Sigmoid colon (tissue), 7 donors: ENCODE measurements around the gene SERPINB5. TPM values are rescaled to one million over a fixed set of nuclear protein-coding genes. Genes with fewer than 3 reads are reported as not detected.

Experiments
- DNase-seq: peaks from one replicate; pipeline ENCODE4 v3.0.0-alpha.2; 2019
- H3K27ac ChIP-seq, 4 donors: fragments of 200-600 bp; sonication (generic); one replicate each; pipeline ENCODE4 v1.5.1; 2016 to 2019; ENCODE audit warnings: mild to moderate bottlenecking in 1 of 4
- H3K27me3 ChIP-seq, 3 donors: fragments of 200-600 bp; sonication (generic); one replicate each; pipeline ENCODE4 v1.5.1; 2019; ENCODE audit warnings: mild to moderate bottlenecking in 1 of 3
- H3K36me3 ChIP-seq, 4 donors: fragments of 200-600 bp; sonication (generic); one replicate each; pipeline ENCODE4 v1.5.1; 2016 to 2019
- H3K4me1 ChIP-seq, 4 donors: fragments of 200-600 bp; sonication (generic); one replicate each; pipeline ENCODE4 v1.5.1; 2017 to 2019
- H3K4me3 ChIP-seq, 4 donors: fragments of 200-600 bp; sonication (generic); one replicate each; pipeline ENCODE4 v1.5.1; 2017 to 2019; ENCODE audit warnings: mild to moderate bottlenecking in 2 of 4, moderate library complexity in 1 of 4
- H3K9me3 ChIP-seq, 4 donors: fragments of 200-600 bp in 3 of 4; sonication (generic) in 3 of 4; one replicate each; pipeline versions ENCODE4 v1.5.1 to v1.6.1; 2013 to 2019
- EP300 ChIP-seq, 4 donors: sonication (generic); formaldehyde crosslinking; IDR thresholded peaks; one replicate each; pipeline ENCODE4 v1.6.1; 2017; ENCODE audit warnings: antibody characterized with exemption in 4 of 4
- POLR2A ChIP-seq, 2 donors: fragments of 450-650 bp; IDR thresholded peaks; one replicate each; pipeline ENCODE4 v1.6.1; 2016; ENCODE audit warnings: antibody characterized with exemption in 2 of 2, mild to moderate bottlenecking in 2 of 2, moderate library complexity in 2 of 2
- POLR2AphosphoS5 ChIP-seq, 4 donors: sonication (generic); formaldehyde crosslinking; IDR thresholded peaks; one replicate each; pipeline ENCODE4 v1.6.1; 2017; ENCODE audit warnings: antibody characterized with exemption in 4 of 4
- WGBS, 2 donors: extraction: QIAGEN DNeasy Blood & Tissue Kit; methylation state at CpG; one replicate each; pipeline ENCODE4 v1.1.7; 2013; 5-methylcytosine and 5-hydroxymethylcytosine counted together
- intact Hi-C: fragments of 100-400 bp; cut with DNase I; formaldehyde crosslinking; loops from one replicate; pipeline ENCODE4 v1.15.1; 2023
- polyA plus RNA-seq, 3 donors: library from polyadenylated mRNA; stranded (reverse); fragments of 200-250 nt; gene quantifications; one replicate each; pipeline ENCODE4 v1.2.3, GENCODE V29; 2013
- total RNA-seq, 4 donors: library from RNA; depleted of rRNA; stranded (reverse); fragments of >200 nt; gene quantifications; one replicate each; pipeline ENCODE4 v1.1.0, GENCODE V29; 2016
- TF ChIP-seq, protein P1 (sequence below), 4 experiments: fragments of 450-650 bp in 3 of 4; fragments of 200-600 bp in 1 of 4; IDR thresholded peaks; one replicate each; pipeline ENCODE4 v1.5.1; 2016 to 2019; ENCODE audit warnings: antibody characterized with exemption in 4 of 4, mild to moderate bottlenecking in 3 of 4, moderate library complexity in 2 of 4
- donor health status: healthy with polysubstance abuse.
- donor health status: Bipolar disorder and iron deficiency.
- donor health status: healthy.

Gene SERPINB5
- total and polyA plus RNA-seq, 7 donors, result 1.2 to 2.9 (median 1.6) TPM; not detected in 4

DNA sequence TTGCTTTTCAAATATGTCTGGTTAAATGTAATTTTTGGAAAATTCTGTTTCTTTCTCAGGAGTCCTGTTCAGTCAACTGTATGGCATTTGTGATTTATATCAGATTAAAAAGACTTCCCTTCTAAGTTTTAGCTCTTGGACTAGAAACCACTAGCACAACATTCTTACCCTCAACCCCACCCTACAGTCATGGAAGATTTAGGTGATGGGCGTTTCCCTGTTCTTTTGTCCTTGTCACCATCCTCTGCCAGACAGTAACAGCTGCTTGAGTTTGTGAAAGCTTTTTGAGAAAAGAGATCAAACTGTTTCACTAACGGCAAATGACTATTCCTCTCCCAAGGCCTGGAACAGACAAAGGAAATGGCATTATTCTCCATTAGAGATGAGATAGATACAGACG lies 31.8 kb downstream of the SERPINB5 start:
- intact Hi-C loops, result loop anchor here (10.0 kb wide), 2 partner anchors 144 to 494 kb away; partner anchors contain the start of gene KDSR
- 29 to 36% methylated on average over 3 of the region's 3 CpGs for WGBS, 2 donors
- H3K27ac ChIP-seq, result no peak overlapping the region
- no peak for DNase-seq
- H3K4me1 ChIP-seq, result no peaks in the 10 kb centered on the region
- H3K27me3 ChIP-seq, result no peaks in the 10 kb centered on the region
- TF ChIP-seq EP300 (IDR thresholded peaks at IDR 0.05) (no peak), POLR2A (IDR thresholded peaks at IDR 0.05) (no peak), POLR2AphosphoS5 (IDR thresholded peaks at IDR 0.05) (no peak)
- TF ChIP-seq, protein P1, sequence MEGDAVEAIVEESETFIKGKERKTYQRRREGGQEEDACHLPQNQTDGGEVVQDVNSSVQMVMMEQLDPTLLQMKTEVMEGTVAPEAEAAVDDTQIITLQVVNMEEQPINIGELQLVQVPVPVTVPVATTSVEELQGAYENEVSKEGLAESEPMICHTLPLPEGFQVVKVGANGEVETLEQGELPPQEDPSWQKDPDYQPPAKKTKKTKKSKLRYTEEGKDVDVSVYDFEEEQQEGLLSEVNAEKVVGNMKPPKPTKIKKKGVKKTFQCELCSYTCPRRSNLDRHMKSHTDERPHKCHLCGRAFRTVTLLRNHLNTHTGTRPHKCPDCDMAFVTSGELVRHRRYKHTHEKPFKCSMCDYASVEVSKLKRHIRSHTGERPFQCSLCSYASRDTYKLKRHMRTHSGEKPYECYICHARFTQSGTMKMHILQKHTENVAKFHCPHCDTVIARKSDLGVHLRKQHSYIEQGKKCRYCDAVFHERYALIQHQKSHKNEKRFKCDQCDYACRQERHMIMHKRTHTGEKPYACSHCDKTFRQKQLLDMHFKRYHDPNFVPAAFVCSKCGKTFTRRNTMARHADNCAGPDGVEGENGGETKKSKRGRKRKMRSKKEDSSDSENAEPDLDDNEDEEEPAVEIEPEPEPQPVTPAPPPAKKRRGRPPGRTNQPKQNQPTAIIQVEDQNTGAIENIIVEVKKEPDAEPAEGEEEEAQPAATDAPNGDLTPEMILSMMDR (IDR thresholded peaks at IDR 0.05), result no peak
- H3K4me3 ChIP-seq, result no peak overlapping the region
- no peaks in the 10 kb centered on the region for H3K9me3 ChIP-seq
- H3K36me3 ChIP-seq, result no peaks in the 10 kb centered on the region

DNA sequence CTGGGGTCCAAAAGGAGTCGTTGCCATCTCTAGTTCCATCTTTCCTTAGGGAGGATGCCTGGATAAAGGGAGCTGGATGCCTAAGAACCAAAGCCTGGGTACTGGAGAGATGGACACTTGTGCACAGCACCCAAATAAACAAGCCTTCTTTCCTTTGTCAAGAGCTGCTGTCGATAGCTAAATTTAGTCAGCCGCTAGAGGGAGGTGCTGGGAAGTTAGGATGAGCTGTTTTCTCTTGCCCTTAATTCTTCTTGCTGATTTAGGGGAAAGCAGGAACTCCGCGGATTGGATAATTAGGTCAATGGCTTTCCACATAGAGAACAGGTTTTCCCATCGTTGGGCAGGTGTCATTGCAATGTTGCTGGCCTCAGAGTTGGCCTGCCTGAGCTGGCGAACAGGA lies 34.5 kb downstream of the SERPINB5 start:
- Histone ChIP-seq H3K9me3 (no peaks in the 10 kb centered on the region), H3K27me3 (no peaks in the 10 kb centered on the region), H3K4me3 (no peak overlapping the region), H3K4me1 (no peaks in the 10 kb centered on the region), H3K27ac (no peak overlapping the region), H3K36me3 (no peaks in the 10 kb centered on the region)
- TF ChIP-seq POLR2AphosphoS5 (IDR thresholded peaks at IDR 0.05) (no peak), POLR2A (IDR thresholded peaks at IDR 0.05) (no peak), EP300 (IDR thresholded peaks at IDR 0.05) (no peak)
- TF ChIP-seq, protein P1 (IDR thresholded peaks at IDR 0.05), result peak in 3 of 4 experiments; percentile 10 to 37 (median 26)
- no peak for DNase-seq
- intact Hi-C loops, result loop anchor here (10.0 kb wide), 1 partner anchor 474 kb away; no protein-coding TSS in a partner anchor
- WGBS, 2 donors, result 28 to 34% methylated on average over 7 of the region's 7 CpGs

DNA sequence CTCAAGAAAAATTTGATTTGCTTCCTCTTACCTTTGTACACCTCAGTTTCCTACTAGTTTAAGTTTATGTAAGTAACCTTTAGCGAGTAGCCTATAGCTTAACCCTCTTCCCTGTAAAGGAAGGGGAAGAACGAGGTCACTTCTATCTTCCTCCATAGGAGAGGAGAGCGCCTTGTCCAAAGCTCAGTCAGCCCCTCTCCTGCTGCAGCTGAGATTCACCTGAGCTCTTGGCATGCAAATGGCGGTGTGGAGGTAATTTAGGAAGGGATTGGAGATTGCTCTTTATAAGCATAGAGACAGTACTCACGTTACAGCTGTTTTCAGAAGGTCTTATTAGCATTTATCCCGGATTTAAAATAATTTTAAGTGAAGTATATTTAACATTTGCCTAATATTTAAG lies 37.6 kb downstream of the SERPINB5 start:
- H3K9me3 ChIP-seq, result no peaks in the 10 kb centered on the region
- peaks cover 0 to 5% (median 0%) of the 10 kb centered on the region in 4 donors for H3K4me1 ChIP-seq
- intact Hi-C loops, result loop anchor here (10.0 kb wide), 1 partner anchor 470 kb away; no protein-coding TSS in a partner anchor
- 66 to 78% methylated on average over 6 of the region's 6 CpGs for WGBS, 2 donors
- TF ChIP-seq, protein P1 (IDR thresholded peaks at IDR 0.05), result no peak
- TF ChIP-seq EP300 (IDR thresholded peaks at IDR 0.05) (no peak), POLR2A (IDR thresholded peaks at IDR 0.05) (no peak), POLR2AphosphoS5 (IDR thresholded peaks at IDR 0.05) (no peak)
- no peaks in the 10 kb centered on the region for H3K36me3 ChIP-seq
- DNase-seq, result no peak
- no peaks in the 10 kb centered on the region for H3K27me3 ChIP-seq
- H3K4me3 ChIP-seq, result no peak overlapping the region
- no peak overlapping the region for H3K27ac ChIP-seq

DNA sequence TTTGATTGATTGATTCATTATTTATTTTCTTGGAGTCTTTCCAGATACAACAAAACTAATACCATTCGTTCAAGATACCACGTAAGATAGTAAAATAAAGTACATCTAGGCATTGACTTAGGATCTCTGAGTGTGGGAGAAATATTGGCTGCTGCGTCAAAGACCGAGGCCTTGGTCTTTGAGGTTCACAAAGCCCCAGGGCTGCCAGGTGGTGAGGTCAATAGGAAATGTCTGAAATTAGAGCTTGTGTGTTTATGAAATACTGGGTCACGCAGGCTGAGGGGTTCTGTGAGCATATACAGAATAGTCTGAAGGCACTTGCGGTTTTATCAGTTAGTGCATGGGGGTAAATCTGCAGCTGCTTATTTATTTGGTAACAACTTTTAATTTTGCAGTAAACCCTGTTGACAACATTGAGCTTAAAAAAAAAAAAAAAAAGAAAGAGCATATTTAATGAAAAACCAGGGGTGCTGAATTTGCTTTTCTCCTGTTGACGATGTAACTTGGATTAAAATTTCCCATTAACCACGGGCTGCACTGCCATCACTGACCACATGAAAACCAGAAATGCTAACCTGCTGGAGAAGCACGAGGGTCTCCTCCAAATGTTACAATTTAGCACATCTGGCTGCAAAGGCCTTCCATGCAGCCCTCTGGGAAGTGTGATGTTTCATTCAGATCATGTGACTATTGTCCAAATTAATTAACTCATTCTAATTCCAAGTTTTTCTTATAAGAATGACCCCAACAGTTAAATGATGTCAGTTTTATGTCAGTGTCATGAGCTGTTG lies 38.3 kb downstream of the SERPINB5 start:
- intact Hi-C loops, result loop anchor here (5.0 to 10.0 kb wide), 3 partner anchors 227 to 470 kb away; no protein-coding TSS in a partner anchor
- no peaks in the 10 kb centered on the region for H3K36me3 ChIP-seq
- H3K4me3 ChIP-seq, result no peak overlapping the region
- peaks cover 0 to 5% (median 0%) of the 10 kb centered on the region in 4 donors for H3K4me1 ChIP-seq
- no peak for DNase-seq
- no peak for TF ChIP-seq POLR2AphosphoS5 (IDR thresholded peaks at IDR 0.05)
- TF ChIP-seq POLR2A (IDR thresholded peaks at IDR 0.05), result no peak
- TF ChIP-seq, protein P1 (IDR thresholded peaks at IDR 0.05), result no peak
- no peak for TF ChIP-seq EP300 (IDR thresholded peaks at IDR 0.05)
- H3K27ac ChIP-seq, result no peak overlapping the region
- H3K9me3 ChIP-seq, result no peaks in the 10 kb centered on the region
- no peaks in the 10 kb centered on the region for H3K27me3 ChIP-seq
- 74 to 79% methylated on average over 9 of the region's 9 CpGs for WGBS, 2 donors
